CD4-positive, alpha-beta memory T cell (primary cell): ENCODE results near the gene NUBPL. TPM values are rescaled to one million over a fixed set of nuclear protein-coding genes. Genes with fewer than 3 reads are reported as not detected.

Source experiments
- CTCF ChIA-PET: fragments of 350-600 bp; sonication (Branson Sonifier 250); formaldehyde crosslinking; loops from one replicate; lab custom pipeline; 2021; ENCODE audit warnings: inconsistent platforms; ENCODE audit not compliant: partially characterized antibody; lab: Charles Lee
- POLR2A ChIA-PET: fragments of 350-600 bp; sonication (Branson Sonifier 250); formaldehyde crosslinking; loops from one replicate; lab custom pipeline; 2021; ENCODE audit not compliant: partially characterized antibody; lab: Charles Lee
- DNase-seq, 5 donors: peaks; one replicate each; pipeline versions ENCODE4 v3.0.0 to v3.0.0-alpha.2; 2020 to 2022; ENCODE audit warnings: mixed read lengths in 1 of 5
- H3K27ac ChIP-seq: one replicate; pipeline ENCODE4 v1.7.0; 2013; ENCODE audit warnings: low read depth, low read length
- H3K27me3 ChIP-seq: 2 replicates; pipeline ENCODE4 v1.7.0; 2013; ENCODE audit warnings: mild to moderate bottlenecking, low read length, moderate library complexity; ENCODE audit not compliant: insufficient read depth
- H3K36me3 ChIP-seq: 2 replicates; pipeline ENCODE4 v1.7.0; 2013; ENCODE audit warnings: mild to moderate bottlenecking, low read length, moderate library complexity; ENCODE audit not compliant: insufficient read depth
- H3K4me1 ChIP-seq: 2 replicates; pipeline ENCODE4 v1.7.0; 2013; ENCODE audit warnings: mild to moderate bottlenecking, low read length, moderate library complexity; ENCODE audit not compliant: insufficient read depth
- H3K4me3 ChIP-seq, 2 donors: one replicate each; pipeline ENCODE4 v1.7.0; 2013; ENCODE audit warnings: low read length in 2 of 2, mild to moderate bottlenecking in 1 of 2
- H3K9me3 ChIP-seq, 2 donors: one replicate each; pipeline ENCODE4 v1.7.0; 2013; ENCODE audit warnings: low read length in 2 of 2, control low read depth in 1 of 2; ENCODE audit not compliant: control insufficient read depth in 1 of 2
- H3K27ac Mint-ChIP-seq, 7 donors: one replicate each; pipeline ENCODE4 v1.8.0; 2020 to 2021; ENCODE audit warnings: mixed read lengths in 7 of 7, mild to moderate bottlenecking in 6 of 7, inconsistent platforms in 3 of 7, moderate library complexity in 3 of 7
- H3K27me3 Mint-ChIP-seq, 2 donors: one replicate each; pipeline ENCODE4 v1.8.0; 2020 to 2021; ENCODE audit warnings: mixed read lengths in 2 of 2
- H3K36me3 Mint-ChIP-seq, 2 donors: one replicate each; pipeline ENCODE4 v1.8.0; 2020 to 2021; ENCODE audit warnings: mixed read lengths in 2 of 2, inconsistent platforms in 1 of 2, mild to moderate bottlenecking in 1 of 2
- H3K4me1 Mint-ChIP-seq, 4 donors: one replicate each; pipeline ENCODE4 v1.8.0; 2020 to 2021; ENCODE audit warnings: mixed read lengths in 4 of 4, mild to moderate bottlenecking in 1 of 4
- H3K4me3 Mint-ChIP-seq, 8 donors: one replicate each; pipeline ENCODE4 v1.8.0; 2020 to 2021; ENCODE audit warnings: mixed read lengths in 8 of 8, mild to moderate bottlenecking in 7 of 8, moderate library complexity in 6 of 8, inconsistent platforms in 3 of 8
- H3K9me3 Mint-ChIP-seq, 8 donors: one replicate each; pipeline ENCODE4 v1.8.0; 2020 to 2021; ENCODE audit warnings: mixed read lengths in 8 of 8, mild to moderate bottlenecking in 5 of 8, inconsistent platforms in 3 of 8, moderate library complexity in 1 of 8
- intact Hi-C: fragments of 100-400 bp; cut with micrococcal nuclease; formaldehyde crosslinking; loops from one replicate; pipeline ENCODE4 v1.15.1; 2023
- polyA plus RNA-seq, 2 donors: library from polyadenylated mRNA; unstranded; fragments of 300-500 nt; fragmentation: Illumina TruSeq; gene quantifications; one replicate each; pipeline ENCODE4 v1.2.3, GENCODE V29; 2021
- total RNA-seq, 2 experiments: library from RNA; stranded (reverse); gene quantifications; one replicate each; pipeline ENCODE4 v1.2.3, GENCODE V29; 2021

NUBPL gene
- total and polyA plus RNA-seq, 4 experiments from 2014 or later = 7.2 to 10.1 (median 7.4) TPM

DNA sequence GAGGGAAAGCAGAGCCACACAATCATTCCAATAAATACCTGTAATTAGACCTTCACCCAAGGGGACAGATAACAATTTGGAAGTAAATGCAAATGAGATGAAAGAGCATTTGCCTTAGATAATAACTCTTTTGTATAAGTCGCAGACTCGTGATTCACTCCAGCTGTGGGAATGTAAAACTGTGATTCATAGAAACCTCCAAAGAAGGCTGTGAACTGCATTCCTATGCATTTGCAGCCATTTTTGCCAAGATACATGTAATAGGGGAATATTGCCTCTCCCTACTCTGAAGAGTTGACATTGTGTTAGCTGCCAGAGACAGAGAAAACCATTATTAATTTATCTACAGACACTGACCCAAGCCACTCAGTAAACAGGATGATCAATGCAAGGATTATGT is 334.0 kb downstream of the NUBPL start:
- H3K9me3 ChIP-seq = no peaks in the 10 kb centered on the region
- H3K4me1 ChIP-seq = no peaks in the 10 kb centered on the region
- H3K36me3 Mint-ChIP-seq = no peaks in the 10 kb centered on the region
- no peak for DNase-seq
- no peaks in the 10 kb centered on the region for H3K9me3 Mint-ChIP-seq
- H3K4me1 Mint-ChIP-seq = no peaks in the 10 kb centered on the region
- CTCF ChIA-PET = no interaction called here
- H3K27me3 ChIP-seq = no peaks in the 10 kb centered on the region
- no peaks in the 10 kb centered on the region for H3K36me3 ChIP-seq
- no peak overlapping the region for H3K4me3 ChIP-seq
- intact Hi-C loops = no loop called here
- POLR2A ChIA-PET = interaction anchor here (0.6 kb wide), 1 partner anchor 153 kb away, joined by 3 read pairs; no protein-coding TSS in a partner anchor
- H3K27ac ChIP-seq = no peak overlapping the region
- peaks cover 4 to 8% of the 10 kb centered on the region in 2 donors for H3K27me3 Mint-ChIP-seq
- no peak overlapping the region for H3K4me3 Mint-ChIP-seq
- H3K27ac Mint-ChIP-seq = no peak overlapping the region

DNA sequence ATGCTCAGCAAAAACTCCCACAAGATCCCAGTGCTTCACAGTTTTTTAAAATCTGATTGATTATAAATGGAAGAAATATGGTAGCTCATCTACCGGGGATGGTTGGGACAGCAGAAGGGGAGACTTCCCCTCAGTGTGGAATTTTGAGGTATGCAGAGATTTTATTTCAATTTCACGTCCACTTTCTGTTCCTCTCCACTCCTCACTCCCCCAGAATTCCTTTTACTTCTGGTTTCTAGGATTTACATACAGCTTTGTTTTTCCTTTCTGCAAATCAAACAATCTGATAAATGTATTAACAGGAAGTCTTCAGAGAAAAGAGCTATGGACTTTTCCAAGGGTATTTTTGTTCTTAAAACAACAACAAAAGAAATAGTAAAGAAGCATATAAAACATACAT is 334.4 kb downstream of the NUBPL start:
- Histone ChIP-seq H3K36me3 (no peaks in the 10 kb centered on the region), H3K9me3 (no peaks in the 10 kb centered on the region), H3K4me1 (no peaks in the 10 kb centered on the region), H3K27me3 (no peaks in the 10 kb centered on the region), H3K4me3 (no peak overlapping the region), H3K27ac (no peak overlapping the region)
- CTCF ChIA-PET = no interaction called here
- intact Hi-C loops = no loop called here
- Mint-ChIP-seq H3K36me3 (no peaks in the 10 kb centered on the region), H3K4me3 (no peak overlapping the region), H3K4me1 (no peaks in the 10 kb centered on the region), H3K27me3 (peaks cover 4 to 8% of the 10 kb centered on the region in 2 donors), H3K27ac (no peak overlapping the region), H3K9me3 (no peaks in the 10 kb centered on the region)
- DNase-seq = no peak
- POLR2A ChIA-PET = interaction anchor here (0.6 kb wide), 1 partner anchor 154 kb away, joined by 3 read pairs; no protein-coding TSS in a partner anchor

- Histone ChIP-seq H3K36me3 (no peaks in the 10 kb centered on the region), H3K27ac (no peak overlapping the region), H3K4me3 (no peak overlapping the region), H3K27me3 (no peaks in the 10 kb centered on the region), H3K4me1 (no peaks in the 10 kb centered on the region), H3K9me3 (no peaks in the 10 kb centered on the region)
- Mint-ChIP-seq H3K36me3 (no peaks in the 10 kb centered on the region), H3K27me3 (peaks cover 4 to 8% of the 10 kb centered on the region in 2 donors), H3K4me3 (no peak overlapping the region), H3K4me1 (no peaks in the 10 kb centered on the region), H3K9me3 (no peaks in the 10 kb centered on the region), H3K27ac (no peak overlapping the region)
- intact Hi-C loops = no loop called here
- POLR2A ChIA-PET = no interaction called here
- DNase-seq = no peak
- CTCF ChIA-PET = no interaction called here
These were observed 336.5 kb downstream of the NUBPL start for GRCh38 chr14:31897581-31898186.

GRCh38 chr14:31898838-31899528 is 337.8 kb downstream of the NUBPL start:
- POLR2A ChIA-PET = no interaction called here
- H3K4me3 Mint-ChIP-seq = no peak overlapping the region
- H3K36me3 Mint-ChIP-seq = no peaks in the 10 kb centered on the region
- no peaks in the 10 kb centered on the region for H3K9me3 Mint-ChIP-seq
- CTCF ChIA-PET = no interaction called here
- peaks cover 4 to 8% of the 10 kb centered on the region in 2 donors for H3K27me3 Mint-ChIP-seq
- DNase-seq = no peak
- H3K27me3 ChIP-seq = no peaks in the 10 kb centered on the region
- no peak overlapping the region for H3K27ac Mint-ChIP-seq
- H3K27ac ChIP-seq = no peak overlapping the region
- H3K4me3 ChIP-seq = no peak overlapping the region
- H3K36me3 ChIP-seq = no peaks in the 10 kb centered on the region
- no peaks in the 10 kb centered on the region for H3K4me1 Mint-ChIP-seq
- intact Hi-C loops = no loop called here
- no peaks in the 10 kb centered on the region for H3K9me3 ChIP-seq
- H3K4me1 ChIP-seq = no peaks in the 10 kb centered on the region

- Histone ChIP-seq H3K4me3 (no peak overlapping the region), H3K27me3 (no peaks in the 10 kb centered on the region), H3K4me1 (no peaks in the 10 kb centered on the region), H3K9me3 (no peaks in the 10 kb centered on the region), H3K36me3 (no peaks in the 10 kb centered on the region), H3K27ac (no peak overlapping the region)
- Mint-ChIP-seq H3K27ac (no peak overlapping the region), H3K27me3 (peaks cover 3 to 4% of the 10 kb centered on the region in 2 donors), H3K36me3 (no peaks in the 10 kb centered on the region), H3K4me3 (no peak overlapping the region), H3K4me1 (no peaks in the 10 kb centered on the region), H3K9me3 (no peaks in the 10 kb centered on the region)
- CTCF ChIA-PET = no interaction called here
- no peak for DNase-seq
- intact Hi-C loops = no loop called here
- POLR2A ChIA-PET = no interaction called here
These were observed 340.8 kb downstream of the NUBPL start for GRCh38 chr14:31902002-31902401.

DNA sequence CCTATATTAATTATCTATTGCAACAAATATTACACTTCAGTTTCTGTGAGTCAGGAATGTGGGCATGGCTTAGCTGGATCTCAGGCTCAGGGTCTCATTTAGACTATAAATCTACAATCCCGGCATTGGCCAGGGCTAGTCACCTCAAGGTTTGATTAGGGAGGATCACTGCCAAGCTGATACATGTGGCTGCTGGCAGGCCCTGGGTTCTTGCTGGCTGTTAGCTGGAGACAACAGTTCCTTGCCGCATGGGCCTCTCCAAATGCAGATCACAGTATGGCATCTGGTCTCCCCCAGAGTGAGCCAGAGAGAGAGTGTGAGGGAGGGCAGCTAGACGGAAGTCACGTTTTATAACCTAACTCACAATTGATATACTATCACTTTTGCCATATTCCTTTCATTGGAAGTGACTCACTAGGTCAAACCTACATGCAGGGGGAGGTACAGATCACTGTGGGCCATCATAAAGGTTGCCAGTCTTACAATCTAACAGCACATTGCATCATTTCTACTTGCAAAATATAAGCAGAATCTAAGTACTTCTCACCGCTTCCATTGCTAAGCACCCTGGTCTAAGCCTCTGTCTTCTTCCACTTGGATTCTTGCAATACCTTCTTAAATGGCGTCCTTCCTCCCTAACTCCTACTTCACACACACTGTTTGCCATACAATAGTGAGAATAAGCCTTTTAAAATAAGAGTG is 341.9 kb downstream of the NUBPL start:
- POLR2A ChIA-PET = no interaction called here
- intact Hi-C loops = no loop called here
- Mint-ChIP-seq H3K27ac (no peak overlapping the region), H3K27me3 (peaks cover 1 to 4% of the 10 kb centered on the region in 2 donors), H3K36me3 (no peaks in the 10 kb centered on the region), H3K4me1 (no peaks in the 10 kb centered on the region), H3K9me3 (no peaks in the 10 kb centered on the region), H3K4me3 (no peak overlapping the region)
- DNase-seq = no peak
- CTCF ChIA-PET = interaction anchor here (1.4 kb wide), 1 partner anchor 349 kb away, joined by 3 read pairs; no protein-coding TSS in a partner anchor
- H3K9me3 ChIP-seq = no peaks in the 10 kb centered on the region
- H3K36me3 ChIP-seq = no peaks in the 10 kb centered on the region
- H3K4me1 ChIP-seq = no peaks in the 10 kb centered on the region
- no peaks in the 10 kb centered on the region for H3K27me3 ChIP-seq
- no peak overlapping the region for H3K27ac ChIP-seq
- H3K4me3 ChIP-seq = no peak overlapping the region

- Mint-ChIP-seq H3K27me3 (peaks cover 0 to 3% of the 10 kb centered on the region in 2 donors), H3K36me3 (peaks cover 0 to 5% of the 10 kb centered on the region in 2 donors), H3K4me1 (no peaks in the 10 kb centered on the region), H3K9me3 (peaks cover 0 to 39% (median 31%) of the 10 kb centered on the region in 8 donors), H3K4me3 (no peak overlapping the region), H3K27ac (no peak overlapping the region)
- no peak for DNase-seq
- Histone ChIP-seq H3K4me3 (no peak overlapping the region), H3K9me3 (peaks cover 0 to 10% of the 10 kb centered on the region in 2 donors), H3K4me1 (no peaks in the 10 kb centered on the region), H3K27ac (no peak overlapping the region), H3K27me3 (no peaks in the 10 kb centered on the region), H3K36me3 (no peaks in the 10 kb centered on the region)
- ChIA-PET POLR2A (no interaction called here), CTCF (interaction anchor here (1.2 kb wide), 1 partner anchor 460 kb away, joined by 3 read pairs; no protein-coding TSS in a partner anchor)
- intact Hi-C loops = no loop called here
These were observed 348.8 kb downstream of the NUBPL start for GRCh38 chr14:31909977-31910376.
